Nephron (organoid): ENCODE measurements around the gene SMYD5.

Experiments
- H3K27ac Mint-ChIP-seq, 3 experiments: 2 replicates each; pipeline ENCODE4 v1.8.0; 2020; ENCODE audit warnings: mixed read lengths in 3 of 3, mild to moderate bottlenecking in 2 of 3, moderate library complexity in 1 of 3
- H3K27me3 Mint-ChIP-seq: 2 replicates; pipeline ENCODE4 v1.8.0; 2021; ENCODE audit warnings: low read depth, mild to moderate bottlenecking, moderate library complexity, mixed read lengths
- H3K36me3 Mint-ChIP-seq: 2 replicates; pipeline ENCODE4 v1.8.0; 2020; ENCODE audit warnings: low read depth, mixed read lengths
- H3K4me1 Mint-ChIP-seq: 2 replicates; pipeline ENCODE4 v1.8.0; 2020; ENCODE audit warnings: mixed read lengths
- H3K4me3 Mint-ChIP-seq, 3 experiments: 2 replicates each; pipeline ENCODE4 v1.8.0; 2020; ENCODE audit warnings: mild to moderate bottlenecking in 3 of 3, mixed read lengths in 3 of 3, moderate library complexity in 2 of 3
- H3K9me3 Mint-ChIP-seq: 2 replicates; pipeline ENCODE4 v1.8.0; 2020; ENCODE audit warnings: mixed read lengths
- TF ChIP-seq, protein P1 (sequence below), 3 experiments: fragments of 200-600 bp; sonication (generic); IDR thresholded peaks; one replicate each; pipeline ENCODE4 v1.5.0; 2021; ENCODE audit warnings: antibody characterized with exemption in 3 of 3; ENCODE audit not compliant: unreplicated experiment in 3 of 3

SMYD5 gene

DNA sequence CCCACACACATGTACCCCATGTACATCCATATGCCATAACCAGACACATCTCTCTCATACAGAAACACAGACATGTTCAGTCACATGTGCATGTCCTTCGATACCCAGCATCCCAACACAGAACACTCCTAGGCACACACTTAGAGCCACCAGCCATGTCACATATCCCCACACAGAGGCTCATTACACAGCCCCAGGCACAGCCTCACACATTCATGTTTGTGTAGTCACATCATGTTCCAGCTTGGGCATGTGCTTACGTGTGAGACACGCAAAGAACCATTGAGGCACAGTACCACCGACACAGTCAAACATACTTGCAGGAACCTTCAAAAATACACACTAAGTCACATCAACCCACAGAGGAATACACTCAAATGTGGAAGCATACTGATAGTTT, 53.0 kb downstream of the SMYD5 start:
- H3K36me3 Mint-ChIP-seq = no peaks in the 10 kb centered on the region
- no peaks in the 10 kb centered on the region for H3K9me3 Mint-ChIP-seq
- peaks cover 56% of the 10 kb centered on the region for H3K27me3 Mint-ChIP-seq
- H3K27ac Mint-ChIP-seq = no peak overlapping the region
- H3K4me1 Mint-ChIP-seq = peaks cover 4% of the 10 kb centered on the region
- TF ChIP-seq, protein P1, sequence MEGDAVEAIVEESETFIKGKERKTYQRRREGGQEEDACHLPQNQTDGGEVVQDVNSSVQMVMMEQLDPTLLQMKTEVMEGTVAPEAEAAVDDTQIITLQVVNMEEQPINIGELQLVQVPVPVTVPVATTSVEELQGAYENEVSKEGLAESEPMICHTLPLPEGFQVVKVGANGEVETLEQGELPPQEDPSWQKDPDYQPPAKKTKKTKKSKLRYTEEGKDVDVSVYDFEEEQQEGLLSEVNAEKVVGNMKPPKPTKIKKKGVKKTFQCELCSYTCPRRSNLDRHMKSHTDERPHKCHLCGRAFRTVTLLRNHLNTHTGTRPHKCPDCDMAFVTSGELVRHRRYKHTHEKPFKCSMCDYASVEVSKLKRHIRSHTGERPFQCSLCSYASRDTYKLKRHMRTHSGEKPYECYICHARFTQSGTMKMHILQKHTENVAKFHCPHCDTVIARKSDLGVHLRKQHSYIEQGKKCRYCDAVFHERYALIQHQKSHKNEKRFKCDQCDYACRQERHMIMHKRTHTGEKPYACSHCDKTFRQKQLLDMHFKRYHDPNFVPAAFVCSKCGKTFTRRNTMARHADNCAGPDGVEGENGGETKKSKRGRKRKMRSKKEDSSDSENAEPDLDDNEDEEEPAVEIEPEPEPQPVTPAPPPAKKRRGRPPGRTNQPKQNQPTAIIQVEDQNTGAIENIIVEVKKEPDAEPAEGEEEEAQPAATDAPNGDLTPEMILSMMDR (IDR thresholded peaks at IDR 0.05; ENCODE audit: unreplicated experiment in 3 of 3) = no peak
- H3K4me3 Mint-ChIP-seq = no peak overlapping the region

- TF ChIP-seq, protein P1 (IDR thresholded peaks at IDR 0.05; ENCODE audit: unreplicated experiment in 3 of 3) = no peak
- H3K27me3 Mint-ChIP-seq = peaks cover 67% of the 10 kb centered on the region
- no peaks in the 10 kb centered on the region for H3K9me3 Mint-ChIP-seq
- H3K4me1 Mint-ChIP-seq = peaks cover 4% of the 10 kb centered on the region
- no peak overlapping the region for H3K27ac Mint-ChIP-seq
- no peaks in the 10 kb centered on the region for H3K36me3 Mint-ChIP-seq
- peak overlapping the region; percentile 18 to 62 (median 49) for H3K4me3 Mint-ChIP-seq
These were observed 54.4 kb downstream of the SMYD5 start for GRCh38 chr2:73268366-73268829.

DNA sequence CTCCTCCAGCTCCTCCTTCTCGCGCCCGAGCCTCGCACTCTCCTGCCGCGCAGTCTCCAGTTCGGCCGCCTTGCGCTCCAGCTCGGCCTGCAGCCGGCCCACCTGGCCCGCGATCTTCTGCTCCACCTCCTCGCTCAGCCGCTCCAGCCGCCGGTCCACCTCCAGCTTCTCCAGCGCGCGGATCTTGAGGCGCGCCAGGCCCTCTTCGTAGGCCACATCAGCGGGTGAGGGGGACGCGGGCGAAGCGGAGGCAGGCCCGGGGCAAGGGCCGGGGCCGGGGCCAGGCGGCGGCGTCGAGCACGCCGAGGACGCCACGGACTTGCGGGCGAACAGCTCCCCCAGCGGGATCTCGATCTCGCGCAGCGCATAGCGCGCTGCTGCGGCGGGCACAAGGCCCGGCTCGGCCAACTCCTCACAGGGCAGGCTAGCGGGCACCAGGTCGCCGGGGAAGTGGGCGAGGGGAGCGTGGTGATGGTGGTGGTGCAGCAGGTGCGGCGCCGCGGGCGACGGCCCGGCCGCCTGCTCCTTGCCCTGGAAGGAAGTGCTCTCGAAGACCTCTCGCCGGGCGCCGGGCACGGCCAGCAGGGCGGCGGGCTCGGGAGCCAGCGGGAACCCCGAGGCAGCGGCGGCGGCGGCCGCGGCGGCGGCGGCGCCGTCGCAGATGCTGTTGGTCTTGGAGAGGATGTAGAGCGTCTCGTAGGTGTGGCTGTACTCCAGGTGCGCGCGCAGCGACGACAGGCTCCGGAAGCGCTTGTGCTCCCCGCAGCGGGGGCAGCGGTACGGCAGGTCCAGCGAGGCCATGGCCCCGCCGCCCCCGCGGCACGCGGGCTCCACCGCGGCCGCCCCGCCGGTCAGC, 55.0 kb downstream of the SMYD5 start:
- Mint-ChIP-seq H3K27me3 (peaks cover 73% of the 10 kb centered on the region), H3K36me3 (no peaks in the 10 kb centered on the region), H3K4me3 (no peak overlapping the region), H3K27ac (no peak overlapping the region), H3K9me3 (peaks cover 3% of the 10 kb centered on the region), H3K4me1 (peaks cover 4% of the 10 kb centered on the region)
- TF ChIP-seq, protein P1 (IDR thresholded peaks at IDR 0.05; ENCODE audit: unreplicated experiment in 3 of 3) = peak; percentile 12 to 36 (median 24)

DNA sequence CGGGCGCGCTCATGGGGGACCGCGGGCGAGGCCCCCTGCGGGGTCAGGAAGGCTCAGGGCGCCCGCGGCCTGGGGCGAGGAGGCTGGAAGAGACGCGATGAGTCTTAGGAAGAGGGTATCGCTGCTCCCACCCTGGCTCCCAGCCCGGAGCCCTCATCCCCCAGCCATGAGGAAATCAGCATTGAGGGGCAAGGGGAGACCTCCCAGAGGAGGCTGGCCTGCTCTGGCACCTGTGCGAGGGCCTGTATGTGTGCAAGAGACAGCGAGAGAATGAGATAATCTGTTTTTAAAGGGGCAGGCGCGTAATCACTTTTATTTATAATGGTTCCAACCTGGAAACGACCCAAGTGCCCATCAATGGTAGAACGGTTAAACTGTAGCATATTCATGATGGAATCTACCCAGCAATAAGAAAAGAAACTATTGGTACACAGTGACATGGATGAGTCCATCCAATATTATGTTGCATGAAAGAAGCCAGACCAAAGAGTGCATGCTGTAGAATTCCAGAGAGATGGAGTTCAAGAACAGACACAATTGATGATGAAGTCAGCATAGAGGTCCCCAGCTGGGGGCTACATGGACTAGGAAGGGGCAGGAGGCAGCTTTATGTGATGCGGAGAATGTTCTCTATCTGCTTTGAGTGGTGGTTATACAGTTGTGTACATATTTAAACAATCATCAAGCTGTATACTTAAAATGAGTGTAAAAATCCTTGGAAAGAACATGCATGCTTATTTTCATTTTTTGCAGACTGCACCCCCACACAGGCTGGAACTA, 55.8 kb downstream of the SMYD5 start:
- no peaks in the 10 kb centered on the region for H3K36me3 Mint-ChIP-seq
- TF ChIP-seq, protein P1 (IDR thresholded peaks at IDR 0.05; ENCODE audit: unreplicated experiment in 3 of 3) = no peak
- H3K27me3 Mint-ChIP-seq = peaks cover 76% of the 10 kb centered on the region
- H3K4me1 Mint-ChIP-seq = peaks cover 4% of the 10 kb centered on the region
- peaks cover 6% of the 10 kb centered on the region for H3K9me3 Mint-ChIP-seq
- H3K4me3 Mint-ChIP-seq = peak overlapping the region in 2 of 3 experiments; percentile 5 to 10
- H3K27ac Mint-ChIP-seq = no peak overlapping the region

DNA sequence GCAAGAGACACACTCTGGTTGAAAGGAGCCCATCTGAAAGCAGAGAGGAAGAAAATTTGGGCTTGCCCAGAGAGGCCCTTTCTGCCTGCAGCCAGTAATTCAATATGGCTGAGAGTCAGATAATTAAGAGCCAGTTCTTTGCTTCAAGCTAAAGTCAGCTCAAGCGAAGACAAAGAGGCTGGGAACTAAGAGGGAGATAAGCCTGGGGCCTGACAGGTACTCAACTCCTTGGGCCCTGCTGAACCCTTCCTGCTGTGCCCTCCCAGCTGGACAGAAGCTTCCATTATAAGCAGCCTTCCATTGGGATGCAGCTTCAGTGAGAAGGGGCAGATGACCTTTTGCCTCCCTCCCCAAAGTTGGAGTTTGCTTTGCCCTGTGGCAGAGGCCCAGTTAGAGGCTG, 58.2 kb downstream of the SMYD5 start:
- H3K9me3 Mint-ChIP-seq = peaks cover 6% of the 10 kb centered on the region
- peaks cover 63% of the 10 kb centered on the region for H3K27me3 Mint-ChIP-seq
- no peaks in the 10 kb centered on the region for H3K36me3 Mint-ChIP-seq
- TF ChIP-seq, protein P1 (IDR thresholded peaks at IDR 0.05; ENCODE audit: unreplicated experiment in 3 of 3) = no peak
- no peak overlapping the region for H3K4me3 Mint-ChIP-seq
- H3K27ac Mint-ChIP-seq = no peak overlapping the region
- peaks cover 4% of the 10 kb centered on the region for H3K4me1 Mint-ChIP-seq
